Pulmonary artery endothelial cell (primary cell): Measurements from ENCODE around the gene DDX3X. TPM values are rescaled to one million over a fixed set of nuclear protein-coding genes. Genes with fewer than 3 reads are reported as not detected.
"Not testable (repeated sequence)": the region's sequence is repeated elsewhere in the genome, so short reads cannot be mapped to it uniquely, and the experiment has no call there.

ENCODE experiments used
- DNase-seq: peaks from one replicate; pipeline ENCODE4 v3.0.0-alpha.2; 2011; ENCODE audit warnings: low read depth, low spot score
- total RNA-seq: library from RNA; depleted of rRNA; stranded (reverse); fragments of >200 nt; gene quantifications from 2 replicates; pipeline ENCODE4 v1.2.3, GENCODE V29; 2014

DDX3X gene
- 300 and 412 TPM in 2 replicates for total RNA-seq

DNA sequence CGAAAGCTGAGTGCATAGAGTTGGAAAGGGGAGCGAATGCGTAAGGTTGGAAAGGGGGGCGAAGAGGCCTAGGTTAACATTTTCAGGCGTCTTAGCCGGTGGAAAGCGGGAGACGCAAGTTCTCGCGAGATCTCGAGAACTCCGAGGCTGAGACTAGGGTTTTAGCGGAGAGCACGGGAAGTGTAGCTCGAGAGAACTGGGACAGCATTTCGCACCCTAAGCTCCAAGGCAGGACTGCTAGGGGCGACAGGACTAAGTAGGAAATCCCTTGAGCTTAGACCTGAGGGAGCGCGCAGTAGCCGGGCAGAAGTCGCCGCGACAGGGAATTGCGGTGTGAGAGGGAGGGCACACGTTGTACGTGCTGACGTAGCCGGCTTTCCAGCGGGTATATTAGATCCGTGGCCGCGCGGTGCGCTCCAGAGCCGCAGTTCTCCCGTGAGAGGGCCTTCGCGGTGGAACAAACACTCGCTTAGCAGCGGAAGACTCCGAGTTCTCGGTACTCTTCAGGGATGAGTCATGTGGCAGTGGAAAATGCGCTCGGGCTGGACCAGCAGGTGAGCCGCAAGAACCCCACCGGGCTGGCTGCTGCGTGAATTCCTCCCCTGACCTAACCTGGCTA, at the start of gene DDX3X:
Gene DDX3X, plus strand, starts transcription at position 419 of the 619 bp plus-strand sequence. Its CDS starts 91 bp downstream, at position 510.
- DNase-seq = peak; percentile 74

DNA sequence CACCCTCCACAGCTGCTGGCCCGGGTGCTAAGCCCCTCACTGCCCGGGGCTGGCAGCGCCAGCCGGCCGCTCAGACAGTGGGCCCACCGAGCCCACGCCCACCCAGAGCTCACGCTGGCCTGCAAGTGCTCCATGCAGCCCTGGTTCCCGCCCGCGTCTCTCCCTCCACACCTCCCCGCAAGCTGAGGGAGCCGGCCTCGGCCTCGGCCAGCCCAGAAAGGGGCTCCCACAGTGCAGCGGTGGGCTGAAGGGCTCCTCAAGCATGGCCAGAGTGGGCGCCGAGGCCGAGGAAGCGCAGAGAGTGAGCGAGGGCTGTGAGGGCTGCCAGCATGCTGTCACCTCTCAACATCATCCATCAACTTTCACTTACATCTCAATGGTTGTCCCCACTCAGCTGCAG, 48.0 kb upstream of the DDX3X start:
- not testable (repeated sequence) for DNase-seq

DNA sequence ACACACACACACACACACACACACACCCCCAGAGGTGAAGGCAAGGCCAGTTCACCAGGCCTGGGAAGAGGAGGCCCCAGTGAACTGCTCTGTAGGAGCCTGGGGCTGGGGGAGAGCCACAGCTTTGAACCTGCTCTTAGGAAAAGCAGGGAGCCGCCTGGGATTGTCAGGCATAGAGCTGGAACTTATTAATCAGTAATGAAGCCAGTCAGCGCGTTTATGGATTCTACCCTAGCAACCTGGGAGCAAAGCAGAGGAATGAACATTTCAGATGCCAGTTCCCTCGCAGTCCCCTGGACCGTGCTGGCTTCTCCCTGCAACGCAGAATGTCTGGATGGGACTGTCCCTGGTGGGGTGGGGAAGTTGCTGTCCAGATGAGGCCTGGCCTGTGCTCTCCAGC, 45.3 kb upstream of the DDX3X start:
- DNase-seq = no peak

DNA sequence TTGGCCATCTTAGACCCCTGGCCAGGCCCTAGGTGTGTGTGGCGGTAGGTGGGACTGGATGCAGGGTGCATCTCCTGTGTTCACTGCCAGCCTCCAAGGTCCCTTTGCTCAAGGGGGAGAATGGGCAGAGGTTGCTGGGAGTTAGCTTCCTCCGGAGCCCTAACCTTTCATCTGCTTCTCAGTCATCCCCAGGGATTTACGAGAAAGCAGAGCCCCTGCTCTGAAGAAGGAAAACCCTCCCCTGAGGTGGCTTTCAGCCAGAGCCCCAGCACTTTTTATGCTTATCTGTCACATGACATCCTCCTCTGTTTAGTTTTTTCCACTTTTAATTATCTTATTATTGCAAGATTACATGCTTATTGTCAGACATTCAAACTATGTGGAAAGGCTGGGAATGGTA, 44.9 kb upstream of the DDX3X start:
- DNase-seq = no peak

DNA sequence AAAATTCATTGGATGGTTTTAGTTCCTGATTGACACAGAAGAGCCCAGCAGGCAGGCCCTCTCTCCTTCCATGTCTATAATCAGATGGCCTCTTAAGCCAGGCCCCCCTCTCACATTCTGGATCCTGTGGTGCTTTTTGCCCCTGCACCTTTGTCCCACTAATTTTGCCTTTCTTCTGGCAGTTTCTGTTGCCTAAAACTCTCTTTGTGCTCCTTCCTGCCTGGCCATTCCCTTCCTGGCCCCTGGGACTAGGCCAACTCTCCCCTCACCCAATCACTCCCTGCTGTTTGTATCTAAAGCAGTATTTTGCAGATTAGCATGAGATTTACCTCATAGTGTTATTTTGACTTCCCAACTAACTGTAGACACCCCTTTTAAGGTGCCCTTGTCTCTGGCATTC, 42.7 kb upstream of the DDX3X start:
- no peak for DNase-seq

DNA sequence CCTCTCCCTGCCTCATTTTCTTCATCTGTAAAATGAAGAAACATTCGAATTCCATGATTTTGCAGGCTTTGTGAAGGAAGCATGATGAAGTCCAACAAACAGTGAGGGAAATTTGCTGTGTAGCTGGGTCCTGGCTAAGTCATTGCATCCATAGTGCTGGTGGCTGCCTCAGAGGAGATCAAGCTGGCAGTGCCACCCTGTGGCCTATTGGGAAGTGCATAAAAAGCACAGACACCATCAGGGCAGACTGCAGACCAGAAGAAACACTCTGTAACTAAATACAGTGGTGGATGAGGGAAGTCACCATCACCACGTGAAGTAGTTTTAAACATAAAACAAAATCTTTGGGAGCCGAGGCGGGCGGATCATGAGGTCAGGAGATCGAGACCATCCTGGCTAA, 40.7 kb upstream of the DDX3X start:
- no peak for DNase-seq

DNA sequence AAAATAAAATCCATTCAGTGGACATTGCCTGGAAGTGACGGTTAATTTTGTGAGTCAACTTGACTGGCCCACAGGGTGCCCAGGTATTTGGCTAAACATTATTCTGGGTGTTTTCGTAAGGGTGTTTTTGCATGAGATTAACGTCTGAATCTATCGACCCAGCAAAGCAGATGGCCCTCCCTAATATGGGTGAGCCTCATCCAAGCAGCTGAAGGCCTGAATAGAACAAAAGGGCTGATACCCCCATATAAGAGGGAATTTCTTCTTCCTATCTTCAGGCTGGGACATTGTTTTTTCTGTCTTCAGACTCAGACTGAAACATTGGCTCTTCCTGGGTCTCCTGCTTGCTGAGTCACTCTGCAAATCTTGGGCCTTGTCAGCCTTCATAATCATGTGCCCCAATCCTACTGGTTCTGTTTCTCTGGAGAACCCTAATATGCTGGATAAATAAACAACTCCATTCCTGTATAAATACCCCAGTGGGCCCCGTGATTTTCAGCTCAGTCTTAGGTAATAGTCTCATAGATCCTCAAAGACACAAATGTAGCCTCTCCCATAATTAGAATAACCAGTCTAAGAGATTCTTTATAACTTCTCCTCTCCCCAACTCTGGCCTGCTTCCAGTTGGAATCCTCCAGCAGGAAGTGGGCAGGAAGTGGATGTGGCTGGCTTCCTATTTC, 33.1 kb upstream of the DDX3X start:
- DNase-seq = no peak

DNA sequence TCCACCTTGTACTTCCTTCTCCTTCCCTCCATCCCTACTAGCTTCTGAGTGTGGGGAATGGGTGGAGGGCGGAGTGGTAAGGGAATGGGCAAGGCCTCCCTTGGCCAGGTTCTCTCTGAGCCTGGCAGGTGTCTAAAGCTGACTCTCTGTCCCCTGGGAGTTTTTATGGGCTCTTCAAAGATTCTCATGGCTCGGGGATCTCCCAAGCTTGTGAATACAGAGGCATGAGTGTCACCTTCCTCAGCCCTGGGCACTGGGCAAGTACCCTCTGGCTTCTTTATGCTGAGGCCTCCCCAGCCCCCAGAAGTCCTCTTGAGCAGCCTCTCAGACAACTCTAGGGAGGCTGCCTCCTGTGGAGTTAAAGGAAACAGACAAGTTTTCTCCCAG, 32.5 kb upstream of the DDX3X start:
- no peak for DNase-seq

DNA sequence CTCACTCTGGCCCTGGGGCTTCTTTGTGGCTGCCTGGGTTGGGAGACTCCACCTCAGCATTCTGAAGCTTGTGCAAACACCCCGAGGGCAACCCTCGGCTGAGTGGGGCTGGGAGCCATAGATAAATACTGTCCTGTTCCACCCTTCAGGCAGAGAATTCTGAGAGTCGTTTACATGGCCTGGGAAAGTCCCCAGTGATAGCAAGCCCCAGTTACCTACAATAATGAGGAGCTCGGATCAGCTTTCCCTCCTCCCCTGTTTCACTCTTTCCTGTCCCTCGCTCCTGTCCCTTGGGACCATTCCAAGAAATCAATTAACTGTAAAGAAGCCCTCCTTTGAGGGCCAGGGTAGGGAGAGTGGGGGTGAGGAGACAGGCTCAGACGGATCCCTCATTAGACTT, 31.6 kb upstream of the DDX3X start:
- DNase-seq = no peak

DNA sequence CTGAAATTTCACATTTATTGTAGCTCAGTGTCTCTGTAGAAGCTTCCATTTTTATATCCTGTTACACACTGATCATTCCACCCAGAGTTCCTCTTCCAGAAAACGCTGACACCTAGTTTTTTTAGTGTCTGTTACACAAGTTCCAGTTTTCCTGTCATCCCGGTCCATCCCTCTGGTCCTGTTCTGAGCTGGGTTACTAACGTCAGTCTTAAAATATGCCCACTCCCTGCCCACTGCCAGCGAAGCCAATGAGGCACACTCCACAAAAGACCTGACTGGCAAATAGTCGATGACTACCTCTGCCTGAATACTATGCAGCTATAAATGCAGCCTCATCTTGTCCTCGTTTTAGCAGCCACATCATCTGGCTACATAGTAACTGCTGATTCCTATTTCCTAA, 30.9 kb upstream of the DDX3X start:
- no peak for DNase-seq

DNA sequence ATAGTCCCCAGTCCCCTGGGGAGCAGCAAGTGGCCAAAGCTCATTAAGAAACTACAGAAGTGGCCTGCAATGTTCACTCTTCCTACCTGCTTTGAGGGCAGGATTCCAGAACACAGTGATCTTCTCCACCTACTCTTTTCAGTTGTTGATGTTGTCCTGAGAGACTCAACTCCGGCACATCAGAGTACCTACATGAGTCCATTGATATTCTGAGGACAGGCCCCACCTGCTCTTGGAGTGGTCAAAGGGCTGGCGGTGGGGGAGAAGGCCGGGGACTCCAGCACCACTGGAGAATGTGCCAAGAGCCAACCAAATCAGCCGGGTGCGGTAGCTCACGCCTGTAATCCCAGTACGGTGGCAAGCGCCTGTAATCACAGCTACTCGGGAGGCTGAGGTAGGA, 29.8 kb upstream of the DDX3X start:
- DNase-seq = no peak

DNA sequence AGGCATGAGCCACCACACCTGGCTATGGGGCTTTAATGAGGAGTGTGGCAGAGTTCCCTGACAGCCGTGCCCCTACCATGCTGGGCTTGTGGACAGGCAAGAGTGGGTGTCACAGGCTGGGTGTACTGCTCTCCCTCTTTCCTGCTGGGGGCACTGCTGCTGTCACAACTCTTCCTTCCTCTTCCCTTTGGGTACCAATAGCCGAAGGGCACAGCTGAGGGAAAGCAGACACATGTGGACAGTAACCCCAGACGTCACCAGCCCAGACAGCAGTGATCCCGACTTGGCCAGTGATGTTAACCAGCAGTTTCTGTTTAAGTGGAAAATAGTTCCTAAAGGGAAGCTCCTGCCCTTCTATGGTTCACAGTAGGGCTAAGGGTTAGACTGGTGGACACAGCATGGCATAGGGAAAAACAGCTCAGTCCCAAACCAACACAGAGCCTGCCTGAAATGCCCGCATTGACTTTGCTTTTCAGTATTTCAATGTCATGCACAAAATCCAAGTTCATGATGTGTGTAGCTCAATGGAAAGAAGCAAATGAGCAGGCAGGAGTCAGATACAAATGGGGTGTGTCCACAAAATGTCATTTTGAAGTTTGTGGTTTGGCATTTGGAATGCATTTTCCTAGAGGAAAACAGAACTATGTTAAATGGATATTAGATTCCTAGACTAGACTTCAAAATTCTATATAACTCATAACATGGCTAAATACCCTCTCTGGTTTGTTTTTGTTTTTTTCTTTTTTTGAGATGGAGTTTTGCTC, 24.9 kb upstream of the DDX3X start:
- no peak for DNase-seq

DNA sequence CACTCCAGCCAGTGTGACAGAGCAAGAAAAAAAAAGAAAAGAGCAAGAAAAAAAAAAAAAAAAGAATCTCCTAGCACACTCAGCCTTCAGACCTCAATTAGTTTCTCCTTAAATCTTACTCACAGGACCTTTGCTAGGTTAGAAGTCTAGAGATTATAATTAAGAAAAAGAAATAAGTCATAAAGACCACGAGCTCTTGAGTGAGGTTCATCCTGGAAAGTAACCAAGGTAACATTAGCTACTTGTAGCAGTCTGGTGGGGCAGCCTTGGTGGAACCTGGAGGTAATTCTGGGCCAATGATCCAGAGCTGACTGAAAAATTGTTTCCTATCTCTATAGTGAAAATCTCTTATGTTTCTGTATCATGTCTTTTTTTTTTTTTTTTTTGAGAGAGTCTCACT, 21.2 kb upstream of the DDX3X start:
- DNase-seq = no peak

DNA sequence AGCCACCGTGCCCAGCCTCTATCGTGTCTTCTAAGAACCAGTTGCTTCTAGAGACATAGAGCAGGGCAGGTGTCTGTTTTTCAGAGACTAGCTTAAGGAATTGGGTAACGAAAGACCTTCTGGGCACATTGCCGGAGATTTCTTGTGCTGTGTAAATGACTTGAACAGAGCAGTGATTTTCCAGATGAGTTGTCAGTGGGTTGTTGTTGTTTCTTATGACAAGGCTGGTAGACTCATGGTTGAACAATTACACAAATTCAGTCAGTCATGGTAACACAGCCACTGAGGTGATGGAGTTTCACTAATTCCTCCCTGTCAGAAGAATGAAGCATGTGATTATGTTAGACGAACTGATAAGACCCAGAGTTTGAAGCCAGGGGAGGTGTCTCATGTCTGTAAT, 20.5 kb upstream of the DDX3X start:
- DNase-seq = no peak

DNA sequence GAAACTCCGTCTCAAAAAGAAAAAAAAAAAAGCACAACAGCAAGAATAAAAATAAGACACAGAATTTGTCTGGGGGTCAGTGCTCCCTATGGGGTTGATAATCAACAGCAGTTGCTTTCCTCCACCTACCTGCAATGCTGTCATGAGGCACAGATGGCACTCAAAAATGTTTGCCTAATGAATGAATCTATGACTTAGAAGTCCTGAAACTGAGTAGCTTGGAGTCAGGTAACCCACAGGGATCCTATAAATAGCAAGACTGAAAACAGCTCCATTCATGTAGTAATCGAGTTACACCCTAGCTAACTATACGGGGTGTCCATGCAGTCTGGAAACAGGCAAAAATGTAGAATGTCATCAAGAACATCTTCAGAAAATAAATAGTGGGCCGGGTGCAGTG, 19.8 kb upstream of the DDX3X start:
- no peak for DNase-seq

DNA sequence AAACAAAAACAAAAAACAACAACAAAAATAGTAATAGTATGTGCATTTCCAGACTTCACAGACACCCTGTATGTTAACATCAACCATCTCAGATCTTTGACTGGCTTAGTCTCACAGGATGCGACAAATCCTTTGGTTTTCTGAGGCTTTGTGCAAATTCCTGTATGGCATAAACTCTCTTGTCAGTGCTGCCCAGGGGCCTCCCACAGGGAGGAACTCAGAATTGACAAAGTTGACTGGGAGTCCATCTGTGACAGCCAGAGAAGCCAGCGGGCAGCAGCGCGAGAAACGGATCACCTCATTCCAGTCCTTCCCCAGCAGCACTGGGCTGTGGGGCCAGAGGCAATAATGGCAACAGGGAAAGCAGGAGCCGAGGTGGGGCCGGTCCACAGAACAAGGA, 19.1 kb upstream of the DDX3X start:
- no peak for DNase-seq

DNA sequence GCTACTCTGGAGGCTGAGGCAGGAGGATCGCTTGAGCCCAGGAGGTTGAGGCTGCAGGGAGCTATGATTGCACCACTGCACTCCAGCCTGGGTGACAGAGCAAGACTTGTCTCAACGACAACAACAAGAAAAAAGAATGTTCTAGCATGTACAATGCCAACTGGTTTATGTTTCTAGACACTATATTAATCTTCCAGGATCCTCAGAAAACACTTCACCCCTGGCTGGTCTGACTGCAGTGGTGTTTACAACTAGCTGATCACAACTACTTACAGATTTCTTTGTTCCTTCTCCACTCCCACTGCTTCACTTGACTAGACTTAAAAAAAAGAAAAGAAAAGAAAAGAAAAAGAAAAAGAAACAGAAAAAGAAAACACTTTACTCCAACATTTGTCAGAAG, 17.7 kb upstream of the DDX3X start:
- DNase-seq = not testable (repeated sequence)

DNA sequence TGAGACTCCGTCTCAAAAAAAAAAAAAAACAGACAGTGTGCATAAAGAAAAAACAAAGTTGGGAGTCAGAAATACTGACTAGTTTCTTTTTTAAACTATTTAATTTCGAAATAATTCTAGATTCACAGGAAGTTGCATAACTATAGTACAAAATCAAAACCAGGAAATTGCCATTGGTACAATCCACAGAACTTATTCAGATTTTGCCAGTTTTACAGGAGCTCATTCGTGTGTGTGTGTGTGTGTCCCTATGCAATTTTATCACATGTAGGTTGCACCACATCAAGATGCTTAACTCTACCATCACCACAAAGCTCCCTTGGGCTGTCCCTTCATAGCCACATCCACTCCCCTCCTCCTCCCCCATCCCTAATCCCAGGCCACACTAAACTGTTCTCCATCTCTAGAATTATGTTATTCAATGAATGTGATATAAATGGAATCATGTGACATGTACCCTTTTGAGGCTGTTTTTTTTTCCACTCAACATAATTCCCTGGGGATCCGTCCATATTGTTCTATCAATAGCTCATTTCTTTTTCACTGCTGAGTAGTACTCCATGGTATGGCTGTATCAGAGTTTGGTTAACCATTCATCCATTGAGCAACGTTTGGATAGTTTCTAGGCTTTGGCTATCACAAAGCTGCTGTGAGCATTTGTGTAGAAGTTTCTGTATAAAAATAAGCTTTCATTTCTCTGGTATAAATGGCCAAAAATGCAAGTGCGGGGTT, 16.3 kb upstream of the DDX3X start:
- DNase-seq = no peak

DNA sequence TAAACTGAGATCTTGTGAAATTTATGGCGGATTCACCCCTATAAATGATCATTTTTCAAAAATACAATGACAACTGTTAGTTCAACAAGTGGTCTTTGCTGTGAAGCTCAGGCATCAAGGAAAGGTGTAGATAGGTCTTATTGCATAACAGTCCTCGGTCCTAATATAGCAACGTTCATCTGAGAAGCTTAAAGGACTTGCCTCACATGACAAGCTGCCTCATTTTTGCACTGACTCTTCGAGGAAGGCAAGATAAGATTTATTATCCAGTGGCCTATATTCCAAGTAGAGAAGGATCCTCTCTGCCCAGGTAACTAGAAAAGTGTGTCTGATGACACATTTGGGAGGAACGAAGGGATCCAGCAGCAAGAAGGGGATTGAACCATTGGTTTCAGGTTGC, 13.6 kb upstream of the DDX3X start:
- DNase-seq = no peak

DNA sequence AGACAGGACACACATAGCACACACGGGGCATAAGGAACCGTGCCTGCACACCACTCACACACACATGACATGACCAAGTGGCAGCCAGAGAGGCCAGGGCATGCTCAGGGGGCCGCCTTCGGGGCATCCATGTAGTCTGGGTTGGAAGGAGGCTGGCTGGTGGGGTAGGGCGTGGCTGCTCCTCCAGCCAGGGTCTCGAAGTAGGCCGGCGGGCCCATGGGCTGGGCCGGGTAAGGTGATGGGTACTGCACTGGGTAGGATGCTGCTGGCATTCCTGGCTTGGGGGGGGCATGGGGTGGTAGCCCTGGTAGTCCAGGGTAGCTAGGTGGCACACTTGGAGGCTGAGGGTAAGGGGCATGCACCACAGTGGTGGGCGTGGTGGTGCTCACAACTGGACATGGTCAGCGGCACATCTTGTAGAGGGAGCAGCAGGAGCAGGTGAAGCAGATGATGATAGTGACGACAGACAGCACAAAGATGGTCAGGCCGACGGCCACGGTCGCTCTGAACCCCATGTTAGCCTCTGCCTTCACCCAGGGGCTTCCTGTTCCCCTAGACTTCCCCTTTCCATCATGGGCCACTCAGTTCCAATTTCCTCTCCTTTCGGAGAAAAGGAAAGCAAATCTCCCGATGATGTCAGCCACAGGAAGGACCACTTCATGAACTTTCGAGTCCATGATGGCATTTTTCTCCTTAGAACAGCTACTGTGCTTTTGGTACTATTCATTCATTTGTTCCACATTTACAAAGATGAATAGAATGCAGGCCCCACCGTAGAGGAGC, 10.9 kb upstream of the DDX3X start:
- DNase-seq = no peak

DNA sequence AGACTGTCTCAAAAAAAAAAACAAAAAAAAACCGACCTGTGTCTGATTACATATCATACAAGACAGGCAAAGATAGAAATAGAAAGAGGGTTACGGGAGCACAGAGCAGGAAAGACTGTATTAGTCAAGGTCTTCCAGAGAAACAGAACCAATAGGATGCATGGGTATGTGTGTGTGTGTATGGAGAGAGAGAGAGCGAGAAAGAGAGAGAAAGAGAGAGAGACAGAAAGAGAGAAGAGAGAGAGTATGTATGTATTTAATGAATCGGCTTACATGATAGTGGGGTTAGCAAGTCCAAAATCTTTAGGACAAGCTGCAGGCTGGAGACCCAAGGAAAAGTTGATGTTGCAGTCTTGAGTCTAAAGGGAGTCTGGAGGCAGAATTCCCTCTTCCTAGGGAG, 7.5 kb upstream of the DDX3X start:
- DNase-seq = no peak
